WTC11 (cell line): ENCODE measurements around the gene FGF8. TPM values are rescaled to one million over a fixed set of nuclear protein-coding genes. Genes with fewer than 3 reads are reported as not detected.
A peak's percentile ranks its signal among the peaks of the same experiment; 100 is the strongest.

Source experiments
- ATF6 ChIP-seq: sonication (generic); formaldehyde crosslinking; IDR thresholded peaks from 2 replicates; pipeline ENCODE4 v1.8.1; 2023; ENCODE audit warnings: mild to moderate bottlenecking, missing genetic modification reagents
- CDX4 ChIP-seq: fragments of 250-450 bp; sonication (Bioruptor Pico); IDR thresholded peaks from 2 replicates; pipeline ENCODE4 v1.9.0; 2021; ENCODE audit warnings: moderate library complexity, mild to moderate bottlenecking, inconsistent platforms, borderline replicate concordance
- ELF4 ChIP-seq: sonication (generic); formaldehyde crosslinking; IDR thresholded peaks from 2 replicates; pipeline ENCODE4 v1.8.1; 2022; ENCODE audit warnings: low read depth, mild to moderate bottlenecking, moderate library complexity, missing genetic modification reagents
- EMX1 ChIP-seq: fragments of 250-450 bp; sonication (Bioruptor Pico); IDR thresholded peaks from 2 replicates; pipeline ENCODE4 v1.8.0; 2021; ENCODE audit warnings: mild to moderate bottlenecking
- FOXK1 ChIP-seq: sonication (generic); formaldehyde crosslinking; IDR thresholded peaks from 2 replicates; pipeline ENCODE4 v1.8.0; 2022; ENCODE audit warnings: mild to moderate bottlenecking, moderate library complexity, missing genetic modification reagents
- HMGXB4 ChIP-seq: sonication (generic); formaldehyde crosslinking; IDR thresholded peaks from 2 replicates; pipeline ENCODE4 v1.8.1; 2023; ENCODE audit warnings: mild to moderate bottlenecking, moderate library complexity, missing genetic modification reagents
- MXD4 ChIP-seq: fragments of 250-450 bp; sonication (Bioruptor Pico); IDR thresholded peaks from 2 replicates; pipeline ENCODE4 v1.8.0; 2021; ENCODE audit warnings: mild to moderate bottlenecking, moderate library complexity, borderline replicate concordance
- NFATC4 ChIP-seq: fragments of 250-450 bp; sonication (Bioruptor Pico); IDR thresholded peaks from 2 replicates; pipeline ENCODE4 v1.9.0; 2021; ENCODE audit warnings: mild to moderate bottlenecking
- NR2C2 ChIP-seq: sonication (generic); formaldehyde crosslinking; IDR thresholded peaks from 2 replicates; pipeline ENCODE4 v1.8.0; 2022; ENCODE audit warnings: mild to moderate bottlenecking, missing genetic modification reagents
- PRDM15 ChIP-seq: sonication (generic); formaldehyde crosslinking; IDR thresholded peaks from 2 replicates; pipeline ENCODE4 v1.8.0; 2022; ENCODE audit warnings: missing genetic modification reagents
- PREB ChIP-seq: sonication (generic); formaldehyde crosslinking; IDR thresholded peaks from 2 replicates; pipeline ENCODE4 v1.8.1; 2022; ENCODE audit warnings: mild to moderate bottlenecking, missing genetic modification reagents, moderate library complexity, borderline replicate concordance
- PRRX2 ChIP-seq: fragments of 250-450 bp; sonication (Bioruptor Pico); IDR thresholded peaks from 2 replicates; pipeline ENCODE4 v1.8.0; 2021; ENCODE audit warnings: mild to moderate bottlenecking
- SMAD3 ChIP-seq: sonication (generic); formaldehyde crosslinking; IDR thresholded peaks from 2 replicates; pipeline ENCODE4 v1.8.0; 2022; ENCODE audit warnings: missing genetic modification reagents, mild to moderate bottlenecking, borderline replicate concordance
- STAT6 ChIP-seq: sonication (generic); formaldehyde crosslinking; conservative IDR thresholded peaks from 2 replicates; pipeline ENCODE4 v1.8.1; 2023; ENCODE audit warnings: mild to moderate bottlenecking, low read depth, missing genetic modification reagents, moderate library complexity
- TEAD4 ChIP-seq: sonication (generic); formaldehyde crosslinking; IDR thresholded peaks from 2 replicates; pipeline ENCODE4 v1.8.0; 2022; ENCODE audit warnings: mild to moderate bottlenecking, missing genetic modification reagents
- ZNF263 ChIP-seq: sonication (generic); formaldehyde crosslinking; IDR thresholded peaks from 2 replicates; pipeline ENCODE4 v1.8.1; 2022; ENCODE audit warnings: low read depth, mild to moderate bottlenecking, moderate library complexity, missing genetic modification reagents
- ZNF317 ChIP-seq: sonication (generic); formaldehyde crosslinking; IDR thresholded peaks from 2 replicates; pipeline ENCODE4 v1.8.1; 2023; ENCODE audit warnings: low read depth, mild to moderate bottlenecking, moderate library complexity, missing genetic modification reagents, borderline replicate concordance
- ZNF396 ChIP-seq: fragments of 250-450 bp; sonication (Bioruptor Pico); IDR thresholded peaks from 2 replicates; pipeline ENCODE4 v1.8.0; 2021; ENCODE audit warnings: mild to moderate bottlenecking, moderate library complexity, borderline replicate concordance
- ZNF425 ChIP-seq: fragments of 250-450 bp; sonication (Bioruptor Pico); conservative IDR thresholded peaks from 2 replicates; pipeline ENCODE4 v1.9.0; 2021; ENCODE audit warnings: mild to moderate bottlenecking
- ZNF512 ChIP-seq: sonication (generic); formaldehyde crosslinking; IDR thresholded peaks from 2 replicates; pipeline ENCODE4 v1.8.1; 2022; ENCODE audit warnings: missing genetic modification reagents, borderline replicate concordance
- ZNF671 ChIP-seq: fragments of 250-450 bp; sonication (Bioruptor Pico); IDR thresholded peaks from 2 replicates; pipeline ENCODE4 v1.8.0; 2021; ENCODE audit warnings: mild to moderate bottlenecking
- total RNA-seq: library from RNA; stranded (reverse); gene quantifications from 3 replicates; pipeline ENCODE4 v1.2.3, GENCODE V29; 2021

The FGF8 gene
- total RNA-seq, 1 experiment from 2014 or later: 28.9 TPM

GRCh38 chr10:101818119-101818871, 42.4 kb upstream of the FGF8 start, which contains the start of gene OGA (continued):
- peak; percentile 16; the same call in 1 of the 2 replicates for TF ChIP-seq SMAD3 (CRISPR knock-in tag)
- TF ChIP-seq ZNF396 (CRISPR knock-in tag): no peak
- TF ChIP-seq HMGXB4: peak; percentile 53; the same call in 1 of the 2 replicates
- TF ChIP-seq ZNF671 (CRISPR knock-in tag): no peak
- TF ChIP-seq CDX4: no peak
- TF ChIP-seq EMX1 (CRISPR knock-in tag): no peak
- TF ChIP-seq ELF4 (CRISPR knock-in tag): 0 out of 2 replicates have a peak, but pooled peaks have one; percentile 47
- TF ChIP-seq ZNF512 (CRISPR knock-in tag): no peak
- peak; percentile 21; the same call in 1 of the 2 replicates for TF ChIP-seq NFATC4
- peak; percentile 96 for TF ChIP-seq FOXK1 (CRISPR knock-in tag)
- TF ChIP-seq NR2C2 (CRISPR knock-in tag): no peak
- 0 out of 2 replicates have a peak, but pooled peaks have one; percentile 33 for TF ChIP-seq TEAD4 (CRISPR knock-in tag)
- no peak for TF ChIP-seq PRRX2
- TF ChIP-seq ATF6: no peak
- TF ChIP-seq STAT6 (CRISPR knock-in tag): no peak
- TF ChIP-seq PRDM15 (CRISPR knock-in tag): no peak
- TF ChIP-seq MXD4 (CRISPR knock-in tag): no peak
- TF ChIP-seq PREB (CRISPR knock-in tag): no peak
- no peak for TF ChIP-seq ZNF425
- TF ChIP-seq ZNF263 (CRISPR knock-in tag): no peak
- 0 out of 2 replicates have a peak, but pooled peaks have one; percentile 3 for TF ChIP-seq ZNF317
